ENCODE measurements around the gene LRMDA. TPM values are rescaled to one million over a fixed set of nuclear protein-coding genes. Genes with fewer than 3 reads are reported as not detected.

The LRMDA gene
- total RNA-seq, 1 donor from 2014 or later = 5.2 TPM

DNA sequence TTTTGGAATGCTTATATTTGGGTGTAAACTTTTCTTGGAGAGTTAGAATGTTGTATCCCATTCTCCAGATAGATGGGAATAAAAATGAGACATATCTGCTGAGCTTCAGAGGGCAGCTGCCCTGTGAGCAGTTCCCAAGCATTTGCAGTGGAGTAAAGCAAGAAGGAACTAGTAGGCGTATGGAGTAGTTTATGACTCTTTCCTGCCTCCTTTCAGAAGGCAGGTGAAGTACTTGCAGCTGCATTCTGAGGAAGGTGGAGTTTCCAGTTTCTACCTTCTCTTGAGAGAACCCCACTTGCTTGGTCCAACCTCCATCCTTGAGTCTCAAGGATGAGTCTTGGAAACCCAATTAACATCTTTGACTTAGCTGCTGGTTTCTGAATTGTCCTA lies 563.6 kb downstream of the LRMDA start:
- DNase-seq (ENCODE audit: low spot score) = no peak
- no peaks in the 10 kb centered on the region for H3F3A ChIP-seq (ENCODE audit: low read depth)
- Mint-ChIP-seq H3K4me3 (no peak overlapping the region), H3K9me3 (no peaks in the 10 kb centered on the region), H3K36me3 (no peaks in the 10 kb centered on the region), H3K4me1 (peaks cover 8% of the 10 kb centered on the region), H3K27me3 (ENCODE audit: insufficient read depth, low read depth) (no peaks in the 10 kb centered on the region), H3K27ac (no peak overlapping the region)
- H3K4me3 ChIP-seq = no peak overlapping the region
- TF ChIP-seq EZH2 (IDR thresholded peaks at IDR 0.05) = no peak
- TF ChIP-seq, protein P1, sequence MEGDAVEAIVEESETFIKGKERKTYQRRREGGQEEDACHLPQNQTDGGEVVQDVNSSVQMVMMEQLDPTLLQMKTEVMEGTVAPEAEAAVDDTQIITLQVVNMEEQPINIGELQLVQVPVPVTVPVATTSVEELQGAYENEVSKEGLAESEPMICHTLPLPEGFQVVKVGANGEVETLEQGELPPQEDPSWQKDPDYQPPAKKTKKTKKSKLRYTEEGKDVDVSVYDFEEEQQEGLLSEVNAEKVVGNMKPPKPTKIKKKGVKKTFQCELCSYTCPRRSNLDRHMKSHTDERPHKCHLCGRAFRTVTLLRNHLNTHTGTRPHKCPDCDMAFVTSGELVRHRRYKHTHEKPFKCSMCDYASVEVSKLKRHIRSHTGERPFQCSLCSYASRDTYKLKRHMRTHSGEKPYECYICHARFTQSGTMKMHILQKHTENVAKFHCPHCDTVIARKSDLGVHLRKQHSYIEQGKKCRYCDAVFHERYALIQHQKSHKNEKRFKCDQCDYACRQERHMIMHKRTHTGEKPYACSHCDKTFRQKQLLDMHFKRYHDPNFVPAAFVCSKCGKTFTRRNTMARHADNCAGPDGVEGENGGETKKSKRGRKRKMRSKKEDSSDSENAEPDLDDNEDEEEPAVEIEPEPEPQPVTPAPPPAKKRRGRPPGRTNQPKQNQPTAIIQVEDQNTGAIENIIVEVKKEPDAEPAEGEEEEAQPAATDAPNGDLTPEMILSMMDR (IDR thresholded peaks at IDR 0.05) = no peak
- no peak for TF ChIP-seq EZH2phosphoT487 (IDR thresholded peaks at IDR 0.05)
- no peaks in the 10 kb centered on the region for H4K20me1 ChIP-seq (ENCODE audit: low read depth)
- no peaks in the 10 kb centered on the region for H3K27me3 ChIP-seq
- H3K27ac ChIP-seq = no peak overlapping the region
- no peak overlapping the region for H3K9ac ChIP-seq
- H3K79me2 ChIP-seq (ENCODE audit: low read depth) = no peaks in the 10 kb centered on the region
- no peak overlapping the region for H2AFZ ChIP-seq (replicated peaks)
- H3K4me1 ChIP-seq = no peaks in the 10 kb centered on the region
- no peak overlapping the region for H3K4me2 ChIP-seq
- H3K36me3 ChIP-seq = no peaks in the 10 kb centered on the region
- no peaks in the 10 kb centered on the region for H3K9me3 ChIP-seq (ENCODE audit: low read depth)

DNA sequence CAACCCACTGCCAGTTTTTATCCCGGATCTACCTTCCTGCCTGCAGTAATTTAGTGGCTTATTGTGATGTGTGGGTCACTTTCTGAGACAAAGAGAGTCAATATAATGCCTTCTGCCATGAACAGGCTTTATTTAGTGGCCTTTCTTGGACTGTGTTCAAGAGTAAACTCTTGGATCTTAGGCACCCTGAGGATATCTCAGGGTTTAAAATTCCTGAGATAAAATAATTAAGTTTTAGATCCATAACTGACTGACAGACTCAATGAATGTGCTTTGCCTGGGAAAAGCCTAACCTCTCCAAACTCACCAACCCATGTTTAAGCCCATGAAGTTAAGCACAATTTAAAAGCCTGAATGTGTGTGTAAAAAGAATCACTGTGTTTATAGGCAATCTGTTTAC lies 564.3 kb downstream of the LRMDA start:
- no peak overlapping the region for H3K4me2 ChIP-seq
- no peaks in the 10 kb centered on the region for H3K79me2 ChIP-seq (ENCODE audit: low read depth)
- H3K27me3 Mint-ChIP-seq (ENCODE audit: insufficient read depth, low read depth) = no peaks in the 10 kb centered on the region
- peaks cover 2% of the 10 kb centered on the region for H3K9me3 Mint-ChIP-seq
- no peaks in the 10 kb centered on the region for H3K4me1 ChIP-seq
- no peaks in the 10 kb centered on the region for H3K36me3 ChIP-seq
- no peak overlapping the region for H3K9ac ChIP-seq
- TF ChIP-seq EZH2 (IDR thresholded peaks at IDR 0.05) = no peak
- TF ChIP-seq, protein P1 (IDR thresholded peaks at IDR 0.05) = no peak
- no peak for TF ChIP-seq EZH2phosphoT487 (IDR thresholded peaks at IDR 0.05)
- H3K27ac ChIP-seq = no peak overlapping the region
- no peak overlapping the region for H3K4me3 Mint-ChIP-seq
- no peaks in the 10 kb centered on the region for H3F3A ChIP-seq (ENCODE audit: low read depth)
- H3K4me3 ChIP-seq = no peak overlapping the region
- peaks cover 11% of the 10 kb centered on the region for H3K4me1 Mint-ChIP-seq
- no peaks in the 10 kb centered on the region for H3K27me3 ChIP-seq
- DNase-seq (ENCODE audit: low spot score) = no peak
- H3K27ac Mint-ChIP-seq = no peak overlapping the region
- H3K36me3 Mint-ChIP-seq = no peaks in the 10 kb centered on the region
- H3K9me3 ChIP-seq (ENCODE audit: low read depth) = no peaks in the 10 kb centered on the region
- no peaks in the 10 kb centered on the region for H4K20me1 ChIP-seq (ENCODE audit: low read depth)
- no peak overlapping the region for H2AFZ ChIP-seq (replicated peaks)

DNA sequence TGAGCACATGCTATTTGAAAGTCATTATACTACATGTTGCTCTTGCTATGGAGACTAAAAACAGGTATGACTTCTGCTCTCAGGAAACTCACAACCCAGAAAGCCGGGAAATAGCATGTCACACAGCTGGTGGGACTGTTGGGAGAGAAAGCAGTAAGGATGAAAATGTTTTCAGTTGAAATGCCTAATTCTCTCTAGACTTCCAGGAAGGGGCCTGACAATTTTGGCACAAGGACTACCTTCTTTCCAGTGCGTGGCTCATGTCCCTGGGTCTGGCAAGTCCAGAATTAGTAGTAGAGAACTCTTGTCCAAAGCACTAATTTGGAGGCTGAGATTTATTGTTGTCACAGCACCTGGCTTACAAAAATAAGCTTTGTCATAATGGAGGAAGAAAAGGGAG lies 567.6 kb downstream of the LRMDA start:
- Histone ChIP-seq H4K20me1 (ENCODE audit: low read depth) (no peaks in the 10 kb centered on the region), H3F3A (ENCODE audit: low read depth) (no peaks in the 10 kb centered on the region), H3K9ac (no peak overlapping the region), H3K79me2 (ENCODE audit: low read depth) (no peaks in the 10 kb centered on the region), H2AFZ (replicated peaks) (no peak overlapping the region), H3K27ac (no peak overlapping the region), H3K9me3 (ENCODE audit: low read depth) (no peaks in the 10 kb centered on the region), H3K4me3 (no peak overlapping the region), H3K4me2 (no peak overlapping the region), H3K4me1 (no peaks in the 10 kb centered on the region), H3K36me3 (no peaks in the 10 kb centered on the region), H3K27me3 (no peaks in the 10 kb centered on the region)
- DNase-seq (ENCODE audit: low spot score) = no peak
- no peaks in the 10 kb centered on the region for H3K36me3 Mint-ChIP-seq
- H3K4me3 Mint-ChIP-seq = no peak overlapping the region
- H3K4me1 Mint-ChIP-seq = peaks cover 11% of the 10 kb centered on the region
- H3K27me3 Mint-ChIP-seq (ENCODE audit: insufficient read depth, low read depth) = peaks cover 6% of the 10 kb centered on the region
- TF ChIP-seq EZH2 (IDR thresholded peaks at IDR 0.05) = no peak
- TF ChIP-seq, protein P1 (IDR thresholded peaks at IDR 0.05) = no peak
- no peak for TF ChIP-seq EZH2phosphoT487 (IDR thresholded peaks at IDR 0.05)
- H3K9me3 Mint-ChIP-seq = peaks cover 2% of the 10 kb centered on the region
- H3K27ac Mint-ChIP-seq = no peak overlapping the region

All from neural progenitor cell (in vitro differentiated cells).